Astrocyte (in vitro differentiated cells and primary cell): ENCODE results near the gene PLGRKT. TPM values are rescaled to one million over a fixed set of nuclear protein-coding genes. Genes with fewer than 3 reads are reported as not detected.

Source experiments
- DNase-seq: peaks from one replicate; pipeline ENCODE4 v3.0.0-alpha.2; 2010; ENCODE audit warnings: low read depth
- FAIRE-seq: peaks from 2 replicates; lab custom pipeline; 2011; peaks lifted over from hg19 to GRCh38; lab: Jason Lieb, UNC
- H2AFZ ChIP-seq: 2 replicates; pipeline ENCODE4 v1.6.0; 2012; ENCODE audit warnings: low read depth, low read length, inconsistent platforms
- H3K27ac ChIP-seq: 2 replicates; pipeline ENCODE4 v1.5.1; 2011; ENCODE audit warnings: low read depth, low read length, inconsistent platforms
- H3K27me3 ChIP-seq: 2 replicates; pipeline ENCODE4 v1.6.0; 2011; ENCODE audit warnings: low read length, inconsistent platforms; ENCODE audit not compliant: insufficient read depth
- H3K36me3 ChIP-seq: 2 replicates; pipeline ENCODE4 v1.5.1; 2011; ENCODE audit warnings: low read length, inconsistent platforms; ENCODE audit not compliant: insufficient read depth
- H3K4me1 ChIP-seq: 2 replicates; pipeline ENCODE4 v1.5.1; 2011; ENCODE audit warnings: low read length, inconsistent platforms; ENCODE audit not compliant: insufficient read depth
- H3K4me2 ChIP-seq: 2 replicates; pipeline ENCODE4 v1.6.0; 2012; ENCODE audit warnings: low read length, inconsistent platforms
- H3K4me3 ChIP-seq: 2 replicates; pipeline ENCODE4 v1.5.1; 2011; ENCODE audit warnings: low read depth, mild to moderate bottlenecking, low read length, inconsistent platforms; ENCODE audit not compliant: insufficient read depth
- H3K79me2 ChIP-seq: 2 replicates; pipeline ENCODE4 v1.6.0; 2012; ENCODE audit warnings: mild to moderate bottlenecking, low read length, inconsistent platforms; ENCODE audit not compliant: insufficient read depth
- H3K9ac ChIP-seq: 2 replicates; pipeline ENCODE4 v1.6.0; 2012; ENCODE audit warnings: mild to moderate bottlenecking, low read length, inconsistent platforms
- H3K9me3 ChIP-seq: 2 replicates; pipeline ENCODE4 v1.5.1; 2012; ENCODE audit warnings: low read depth, mild to moderate bottlenecking, low read length, inconsistent platforms; ENCODE audit not compliant: insufficient read depth
- H4K20me1 ChIP-seq: 2 replicates; pipeline ENCODE4 v1.6.0; 2012; ENCODE audit warnings: low read length, inconsistent platforms; ENCODE audit not compliant: insufficient read depth
- H3K27ac Mint-ChIP-seq: one replicate; pipeline ENCODE4 v1.8.0; 2021; ENCODE audit warnings: mild to moderate bottlenecking, mixed read lengths; ENCODE audit not compliant: unreplicated experiment
- H3K27me3 Mint-ChIP-seq: one replicate; pipeline ENCODE4 v1.8.0; 2021; ENCODE audit warnings: low read depth, mixed read lengths; ENCODE audit not compliant: unreplicated experiment
- H3K36me3 Mint-ChIP-seq: one replicate; pipeline ENCODE4 v1.8.0; 2021; ENCODE audit warnings: low read depth, mixed read lengths; ENCODE audit not compliant: unreplicated experiment
- H3K4me1 Mint-ChIP-seq: one replicate; pipeline ENCODE4 v1.8.0; 2021; ENCODE audit warnings: low read depth, mixed read lengths; ENCODE audit not compliant: unreplicated experiment
- H3K4me3 Mint-ChIP-seq: one replicate; pipeline ENCODE4 v1.8.0; 2021; ENCODE audit warnings: mild to moderate bottlenecking, moderate library complexity, mixed read lengths; ENCODE audit not compliant: unreplicated experiment
- H3K9me3 Mint-ChIP-seq: one replicate; pipeline ENCODE4 v1.8.0; 2021; ENCODE audit warnings: mild to moderate bottlenecking, mixed read lengths; ENCODE audit not compliant: unreplicated experiment
- EZH2 ChIP-seq: IDR thresholded peaks from 2 replicates; pipeline ENCODE4 v1.6.1; 2012; ENCODE audit warnings: mild to moderate bottlenecking, low read length, inconsistent platforms; ENCODE audit not compliant: insufficient read depth
- total RNA-seq: library from RNA; stranded (reverse); gene quantifications from 2 replicates; pipeline ENCODE4 v1.2.1, GENCODE V29; 2021
- TF ChIP-seq, protein P1 (sequence below): IDR thresholded peaks from 2 replicates; pipeline ENCODE4 v1.5.1; 2011; ENCODE audit warnings: low read depth, mild to moderate bottlenecking, inconsistent platforms, low read length, moderate library complexity; ENCODE audit not compliant: insufficient read depth

The PLGRKT gene
- total RNA-seq, 1 donor from 2014 or later = 10.6 TPM

DNA sequence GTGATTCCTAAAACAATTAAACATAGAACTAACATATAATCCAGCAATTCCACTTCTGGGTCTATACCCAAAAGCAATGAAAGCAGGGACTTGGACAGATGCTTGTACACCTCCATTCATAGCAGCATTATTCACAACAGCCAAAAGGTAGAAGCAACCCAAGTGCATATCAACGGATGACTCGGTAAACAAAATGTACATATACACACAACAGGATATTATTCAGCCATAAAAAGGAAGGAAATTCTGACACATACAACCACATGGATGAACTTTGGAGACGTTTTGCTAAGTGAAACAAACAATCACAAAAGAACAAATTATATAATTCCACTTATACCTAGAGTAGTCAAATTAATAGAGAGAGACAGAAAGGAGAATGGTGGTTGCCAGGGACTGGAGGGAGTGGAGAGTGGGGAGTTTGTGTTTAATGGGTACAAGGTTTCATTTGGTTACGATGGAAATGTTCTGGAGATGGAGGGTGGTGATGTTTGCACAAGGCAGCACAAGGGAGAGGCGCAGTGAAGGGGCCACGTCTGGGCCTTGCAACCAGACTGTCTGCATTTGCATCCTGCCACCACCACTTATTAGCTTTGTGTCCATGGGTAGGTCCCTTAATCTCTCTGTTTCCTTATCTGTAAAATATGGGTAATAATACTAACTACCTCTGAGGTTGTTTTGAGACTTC is 61.8 kb downstream of the PLGRKT start:
- no peak overlapping the region for H3K27ac Mint-ChIP-seq
- Histone ChIP-seq H3K9ac (no peak overlapping the region), H4K20me1 (no peaks in the 10 kb centered on the region), H3K79me2 (no peaks in the 10 kb centered on the region), H3K4me2 (no peak overlapping the region), H3K4me3 (no peak overlapping the region), H2AFZ (no peak overlapping the region), H3K36me3 (no peaks in the 10 kb centered on the region), H3K27me3 (no peaks in the 10 kb centered on the region), H3K4me1 (no peaks in the 10 kb centered on the region), H3K9me3 (no peaks in the 10 kb centered on the region), H3K27ac (no peak overlapping the region)
- H3K4me1 Mint-ChIP-seq = peaks cover 8% of the 10 kb centered on the region
- H3K9me3 Mint-ChIP-seq = peaks cover 2% of the 10 kb centered on the region
- DNase-seq (no peak), FAIRE-seq (no peak)
- TF ChIP-seq, protein P1, sequence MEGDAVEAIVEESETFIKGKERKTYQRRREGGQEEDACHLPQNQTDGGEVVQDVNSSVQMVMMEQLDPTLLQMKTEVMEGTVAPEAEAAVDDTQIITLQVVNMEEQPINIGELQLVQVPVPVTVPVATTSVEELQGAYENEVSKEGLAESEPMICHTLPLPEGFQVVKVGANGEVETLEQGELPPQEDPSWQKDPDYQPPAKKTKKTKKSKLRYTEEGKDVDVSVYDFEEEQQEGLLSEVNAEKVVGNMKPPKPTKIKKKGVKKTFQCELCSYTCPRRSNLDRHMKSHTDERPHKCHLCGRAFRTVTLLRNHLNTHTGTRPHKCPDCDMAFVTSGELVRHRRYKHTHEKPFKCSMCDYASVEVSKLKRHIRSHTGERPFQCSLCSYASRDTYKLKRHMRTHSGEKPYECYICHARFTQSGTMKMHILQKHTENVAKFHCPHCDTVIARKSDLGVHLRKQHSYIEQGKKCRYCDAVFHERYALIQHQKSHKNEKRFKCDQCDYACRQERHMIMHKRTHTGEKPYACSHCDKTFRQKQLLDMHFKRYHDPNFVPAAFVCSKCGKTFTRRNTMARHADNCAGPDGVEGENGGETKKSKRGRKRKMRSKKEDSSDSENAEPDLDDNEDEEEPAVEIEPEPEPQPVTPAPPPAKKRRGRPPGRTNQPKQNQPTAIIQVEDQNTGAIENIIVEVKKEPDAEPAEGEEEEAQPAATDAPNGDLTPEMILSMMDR = no peak
- no peak for TF ChIP-seq EZH2
- H3K4me3 Mint-ChIP-seq = no peak overlapping the region
- peaks cover 3% of the 10 kb centered on the region for H3K36me3 Mint-ChIP-seq
- no peaks in the 10 kb centered on the region for H3K27me3 Mint-ChIP-seq

DNA sequence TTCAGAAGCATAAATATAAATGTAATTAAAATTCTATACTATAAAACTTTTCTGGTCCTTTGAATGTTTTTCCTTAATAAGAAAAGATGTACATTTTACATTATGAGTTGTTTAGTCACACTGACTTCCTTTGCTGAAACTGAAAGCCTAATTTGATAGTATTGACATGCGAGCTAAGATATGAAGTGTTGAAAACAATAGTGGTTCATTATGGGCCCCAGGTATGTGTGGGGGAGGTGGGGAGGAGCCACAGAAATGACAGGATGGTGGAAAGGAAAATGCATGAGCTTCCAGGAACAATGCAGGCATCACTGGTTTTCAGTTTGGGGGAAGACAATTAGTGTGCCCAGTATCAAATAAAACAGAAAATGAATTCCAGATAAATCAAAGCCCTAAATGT is 62.6 kb downstream of the PLGRKT start:
- DNase-seq (no peak), FAIRE-seq (no peak)
- no peaks in the 10 kb centered on the region for H3K9me3 ChIP-seq
- no peak overlapping the region for H2AFZ ChIP-seq
- H3K27me3 ChIP-seq = no peaks in the 10 kb centered on the region
- no peaks in the 10 kb centered on the region for H3K79me2 ChIP-seq
- Mint-ChIP-seq H3K4me1 (peaks cover 8% of the 10 kb centered on the region), H3K27ac (no peak overlapping the region), H3K4me3 (no peak overlapping the region), H3K9me3 (peaks cover 2% of the 10 kb centered on the region), H3K36me3 (no peaks in the 10 kb centered on the region), H3K27me3 (no peaks in the 10 kb centered on the region)
- TF ChIP-seq, protein P1 = no peak
- no peak for TF ChIP-seq EZH2
- H3K4me1 ChIP-seq = no peaks in the 10 kb centered on the region
- no peaks in the 10 kb centered on the region for H3K36me3 ChIP-seq
- H3K4me3 ChIP-seq = no peak overlapping the region
- no peaks in the 10 kb centered on the region for H4K20me1 ChIP-seq
- H3K9ac ChIP-seq = no peak overlapping the region
- H3K27ac ChIP-seq = no peak overlapping the region
- no peak overlapping the region for H3K4me2 ChIP-seq

- FAIRE-seq (no peak), DNase-seq (no peak)
- TF ChIP-seq, protein P1 = no peak
- no peak for TF ChIP-seq EZH2
- Histone ChIP-seq H2AFZ (no peak overlapping the region), H3K36me3 (no peaks in the 10 kb centered on the region), H3K4me1 (no peaks in the 10 kb centered on the region), H3K9me3 (no peaks in the 10 kb centered on the region), H3K9ac (no peak overlapping the region), H4K20me1 (no peaks in the 10 kb centered on the region), H3K79me2 (no peaks in the 10 kb centered on the region), H3K27ac (no peak overlapping the region), H3K4me3 (no peak overlapping the region), H3K27me3 (no peaks in the 10 kb centered on the region), H3K4me2 (no peak overlapping the region)
- Mint-ChIP-seq H3K4me3 (no peak overlapping the region), H3K9me3 (peaks cover 6% of the 10 kb centered on the region), H3K27ac (no peak overlapping the region), H3K27me3 (no peaks in the 10 kb centered on the region), H3K4me1 (peaks cover 7% of the 10 kb centered on the region), H3K36me3 (no peaks in the 10 kb centered on the region)
Measured at GRCh38 chr9:5364294-5365024, 73.3 kb downstream of the PLGRKT start.
